Activated CD4-positive, alpha-beta memory T cell treated with anti-CD3 and anti-CD28 coated beads, Interleukin-2, amount 10 ng/mL, durations not matched to agents 7 days and 5 days (primary cell): ENCODE results near the gene KMO. TPM values are rescaled to one million over a fixed set of nuclear protein-coding genes. Genes with fewer than 3 reads are reported as not detected.

ENCODE experiments used
- CTCF ChIA-PET: fragments of 350-600 bp; sonication (Branson Sonifier 250); formaldehyde crosslinking; loops from one replicate; lab custom pipeline; 2021; ENCODE audit warnings: antibody characterized with exemption, inconsistent platforms; lab: Charles Lee
- POLR2A ChIA-PET: fragments of 350-600 bp; sonication (Branson Sonifier 250); formaldehyde crosslinking; loops from one replicate; lab custom pipeline; 2021; ENCODE audit warnings: antibody characterized with exemption; lab: Charles Lee
- DNase-seq: peaks from one replicate; pipeline ENCODE4 v3.0.0-alpha.2; 2020
- H3K27ac Mint-ChIP-seq: one replicate; pipeline ENCODE4 v1.8.0; 2021; ENCODE audit warnings: mild to moderate bottlenecking, mixed read lengths
- H3K27me3 Mint-ChIP-seq: one replicate; pipeline ENCODE4 v1.8.0; 2021; ENCODE audit warnings: mixed read lengths
- H3K36me3 Mint-ChIP-seq: one replicate; pipeline ENCODE4 v1.8.0; 2021; ENCODE audit warnings: low read depth, mixed read lengths
- H3K4me1 Mint-ChIP-seq: one replicate; pipeline ENCODE4 v1.8.0; 2021; ENCODE audit warnings: mixed read lengths
- H3K4me3 Mint-ChIP-seq: one replicate; pipeline ENCODE4 v1.8.0; 2021; ENCODE audit warnings: mild to moderate bottlenecking, mixed read lengths
- H3K9me3 Mint-ChIP-seq: one replicate; pipeline ENCODE4 v1.8.0; 2021; ENCODE audit warnings: mixed read lengths
- total RNA-seq, 2 experiments: library from RNA; stranded (reverse); gene quantifications; one replicate each; pipeline ENCODE4 v1.2.3, GENCODE V29; 2021

The KMO gene
- total RNA-seq, 2 experiments from 2014 or later, result not detected

- H3K4me1 Mint-ChIP-seq, result peaks cover 5% of the 10 kb centered on the region
- H3K27me3 Mint-ChIP-seq, result no peaks in the 10 kb centered on the region
- no peak overlapping the region for H3K27ac Mint-ChIP-seq
- H3K9me3 Mint-ChIP-seq, result no peaks in the 10 kb centered on the region
- DNase-seq, result no peak
- ChIA-PET CTCF (interaction anchor here (1.3 kb wide), 1 partner anchor 409 kb away, joined by 4 read pairs; the partner anchor contains the start of gene MAP1LC3C), POLR2A (no interaction called here)
- H3K4me3 Mint-ChIP-seq, result no peak overlapping the region
- H3K36me3 Mint-ChIP-seq, result peaks cover 2% of the 10 kb centered on the region
Observed at GRCh38 chr1:241589521-241589920, 57.3 kb downstream of the KMO start.

- DNase-seq, result no peak
- Mint-ChIP-seq H3K36me3 (peaks cover 3% of the 10 kb centered on the region), H3K27me3 (no peaks in the 10 kb centered on the region), H3K4me3 (no peak overlapping the region), H3K27ac (no peak overlapping the region), H3K9me3 (no peaks in the 10 kb centered on the region), H3K4me1 (peaks cover 5% of the 10 kb centered on the region)
- ChIA-PET POLR2A (no interaction called here), CTCF (interaction anchor here (0.6 to 1.3 kb wide), 2 partner anchors 126 to 408 kb away, joined by 3 to 4 read pairs; partner anchors contain the start of gene MAP1LC3C)
Observed at GRCh38 chr1:241590719-241591118, 58.5 kb downstream of the KMO start.

- DNase-seq, result no peak
- POLR2A ChIA-PET, result no interaction called here
- no peak overlapping the region for H3K4me3 Mint-ChIP-seq
- H3K9me3 Mint-ChIP-seq, result no peaks in the 10 kb centered on the region
- H3K27me3 Mint-ChIP-seq, result no peaks in the 10 kb centered on the region
- CTCF ChIA-PET, result interaction anchor here (0.6 to 0.8 kb wide), 2 partner anchors 20 to 127 kb away, joined by 3 read pairs; no protein-coding TSS in a partner anchor
- peaks cover 3% of the 10 kb centered on the region for H3K36me3 Mint-ChIP-seq
- peaks cover 5% of the 10 kb centered on the region for H3K4me1 Mint-ChIP-seq
- H3K27ac Mint-ChIP-seq, result no peak overlapping the region
Observed at GRCh38 chr1:241591317-241591716, 59.1 kb downstream of the KMO start.

GRCh38 chr1:241591736-241592135, 59.6 kb downstream of the KMO start:
- no peaks in the 10 kb centered on the region for H3K27me3 Mint-ChIP-seq
- no peaks in the 10 kb centered on the region for H3K9me3 Mint-ChIP-seq
- peaks cover 5% of the 10 kb centered on the region for H3K4me1 Mint-ChIP-seq
- ChIA-PET POLR2A (no interaction called here), CTCF (interaction anchor here (0.8 kb wide), 1 partner anchor 19 kb away, joined by 3 read pairs; no protein-coding TSS in a partner anchor)
- no peak for DNase-seq
- H3K4me3 Mint-ChIP-seq, result no peak overlapping the region
- H3K27ac Mint-ChIP-seq, result no peak overlapping the region
- peaks cover 3% of the 10 kb centered on the region for H3K36me3 Mint-ChIP-seq

- no peak overlapping the region for H3K27ac Mint-ChIP-seq
- CTCF ChIA-PET, result interaction anchor here (0.8 kb wide), 1 partner anchor 19 kb away, joined by 3 read pairs; no protein-coding TSS in a partner anchor
Observed at GRCh38 chr1:241592273-241592958, 60.2 kb downstream of the KMO start.

GRCh38 chr1:241593186-241593585, 61.0 kb downstream of the KMO start:
- Mint-ChIP-seq H3K27me3 (no peaks in the 10 kb centered on the region), H3K4me1 (peaks cover 5% of the 10 kb centered on the region), H3K9me3 (no peaks in the 10 kb centered on the region), H3K36me3 (peaks cover 3% of the 10 kb centered on the region), H3K27ac (no peak overlapping the region), H3K4me3 (no peak overlapping the region)
- DNase-seq, result no peak
- POLR2A ChIA-PET, result no interaction called here
- CTCF ChIA-PET, result no interaction called here

More at GRCh38 chr1:241592273-241592958, 60.2 kb downstream of the KMO start:
- Mint-ChIP-seq H3K36me3 (peaks cover 3% of the 10 kb centered on the region), H3K4me3 (no peak overlapping the region), H3K4me1 (peaks cover 5% of the 10 kb centered on the region), H3K27me3 (no peaks in the 10 kb centered on the region), H3K9me3 (no peaks in the 10 kb centered on the region)
- DNase-seq, result no peak
- POLR2A ChIA-PET, result no interaction called here

GRCh38 chr1:241596633-241597032, 64.5 kb downstream of the KMO start:
- Mint-ChIP-seq H3K4me3 (no peak overlapping the region), H3K36me3 (peaks cover 3% of the 10 kb centered on the region), H3K27ac (no peak overlapping the region), H3K4me1 (peaks cover 9% of the 10 kb centered on the region), H3K9me3 (no peaks in the 10 kb centered on the region), H3K27me3 (no peaks in the 10 kb centered on the region)
- DNase-seq, result no peak
- POLR2A ChIA-PET, result no interaction called here
- CTCF ChIA-PET, result interaction anchor here (1.9 kb wide), 1 partner anchor 14 kb away, joined by 7 read pairs; no protein-coding TSS in a partner anchor

GRCh38 chr1:241598249-241598648, 66.1 kb downstream of the KMO start:
- H3K27me3 Mint-ChIP-seq, result no peaks in the 10 kb centered on the region
- H3K4me3 Mint-ChIP-seq, result no peak overlapping the region
- peaks cover 3% of the 10 kb centered on the region for H3K36me3 Mint-ChIP-seq
- no peaks in the 10 kb centered on the region for H3K9me3 Mint-ChIP-seq
- CTCF ChIA-PET, result interaction anchor here (1.9 kb wide), 1 partner anchor 12 kb away, joined by 7 read pairs; no protein-coding TSS in a partner anchor
- peaks cover 4% of the 10 kb centered on the region for H3K4me1 Mint-ChIP-seq
- no peak for DNase-seq
- no peak overlapping the region for H3K27ac Mint-ChIP-seq
- POLR2A ChIA-PET, result no interaction called here

GRCh38 chr1:241600496-241600901, 68.3 kb downstream of the KMO start:
- Mint-ChIP-seq H3K36me3 (no peaks in the 10 kb centered on the region), H3K9me3 (no peaks in the 10 kb centered on the region), H3K4me3 (no peak overlapping the region), H3K27ac (no peak overlapping the region), H3K27me3 (no peaks in the 10 kb centered on the region), H3K4me1 (peaks cover 4% of the 10 kb centered on the region)
- ChIA-PET CTCF (interaction anchor here (1.4 kb wide), 1 partner anchor 12 kb away, joined by 3 read pairs; no protein-coding TSS in a partner anchor), POLR2A (no interaction called here)
- no peak for DNase-seq

- Mint-ChIP-seq H3K27me3 (no peaks in the 10 kb centered on the region), H3K4me1 (peaks cover 4% of the 10 kb centered on the region), H3K36me3 (no peaks in the 10 kb centered on the region), H3K27ac (no peak overlapping the region), H3K4me3 (no peak overlapping the region), H3K9me3 (no peaks in the 10 kb centered on the region)
- no peak for DNase-seq
- ChIA-PET POLR2A (no interaction called here), CTCF (no interaction called here)
Observed at GRCh38 chr1:241603731-241604245, 71.6 kb downstream of the KMO start.

- ChIA-PET CTCF (interaction anchor here (1.0 to 1.5 kb wide), 2 partner anchors 218 to 394 kb away, joined by 3 read pairs; partner anchors contain the start of gene MAP1LC3C), POLR2A (no interaction called here)
- H3K27me3 Mint-ChIP-seq, result no peaks in the 10 kb centered on the region
- H3K4me1 Mint-ChIP-seq, result peaks cover 4% of the 10 kb centered on the region
- no peak overlapping the region for H3K27ac Mint-ChIP-seq
- no peak overlapping the region for H3K4me3 Mint-ChIP-seq
- H3K36me3 Mint-ChIP-seq, result no peaks in the 10 kb centered on the region
- no peaks in the 10 kb centered on the region for H3K9me3 Mint-ChIP-seq
- no peak for DNase-seq
Observed at GRCh38 chr1:241605146-241605805, 73.1 kb downstream of the KMO start.

GRCh38 chr1:241606544-241606943, 74.4 kb downstream of the KMO start:
- no peak overlapping the region for H3K27ac Mint-ChIP-seq
- H3K4me1 Mint-ChIP-seq, result no peaks in the 10 kb centered on the region
- H3K9me3 Mint-ChIP-seq, result no peaks in the 10 kb centered on the region
- ChIA-PET CTCF (interaction anchor here (0.5 to 1.5 kb wide), 3 partner anchors 217 to 392 kb away, joined by 3 read pairs; partner anchors contain the start of gene MAP1LC3C), POLR2A (no interaction called here)
- H3K4me3 Mint-ChIP-seq, result no peak overlapping the region
- H3K36me3 Mint-ChIP-seq, result no peaks in the 10 kb centered on the region
- no peak for DNase-seq
- H3K27me3 Mint-ChIP-seq, result no peaks in the 10 kb centered on the region

- Mint-ChIP-seq H3K27ac (no peak overlapping the region), H3K4me3 (no peak overlapping the region), H3K4me1 (peaks cover under 1% of the 10 kb centered on the region), H3K36me3 (no peaks in the 10 kb centered on the region), H3K9me3 (no peaks in the 10 kb centered on the region), H3K27me3 (no peaks in the 10 kb centered on the region)
- CTCF ChIA-PET, result no interaction called here
- POLR2A ChIA-PET, result interaction anchor here (2.0 kb wide), 1 partner anchor 33 kb away, joined by 4 read pairs; the partner anchor contains the start of genes CHML and OPN3
- DNase-seq, result no peak
Observed at GRCh38 chr1:241607497-241607896, 75.3 kb downstream of the KMO start.
